HFFc6 (cell line): ENCODE measurements around the gene TGFA. TPM values are rescaled to one million over a fixed set of nuclear protein-coding genes. Genes with fewer than 3 reads are reported as not detected.
"Not testable (repeated sequence)": the region's sequence is repeated elsewhere in the genome, so short reads cannot be mapped to it uniquely, and the experiment has no call there.

Source experiments
- DNase-seq: peaks from one replicate; pipeline ENCODE4 v3.0.0-alpha.2; 2018
- H3K27ac Mint-ChIP-seq: 2 replicates; pipeline ENCODE4 v1.8.0; 2020; ENCODE audit warnings: mild to moderate bottlenecking, mixed read lengths
- H3K27me3 Mint-ChIP-seq: 2 replicates; pipeline ENCODE4 v1.8.0; 2021; ENCODE audit warnings: mild to moderate bottlenecking, moderate library complexity, mixed read lengths; ENCODE audit not compliant: insufficient read depth
- H3K36me3 Mint-ChIP-seq: 2 replicates; pipeline ENCODE4 v1.8.0; 2021; ENCODE audit warnings: low read depth, mixed read lengths
- H3K4me1 Mint-ChIP-seq: 2 replicates; pipeline ENCODE4 v1.8.0; 2020; ENCODE audit warnings: low read depth, mixed read lengths
- H3K4me3 Mint-ChIP-seq: 2 replicates; pipeline ENCODE4 v1.8.0; 2020; ENCODE audit warnings: mild to moderate bottlenecking, moderate library complexity, mixed read lengths
- H3K9me3 Mint-ChIP-seq: 2 replicates; pipeline ENCODE4 v1.8.0; 2020; ENCODE audit warnings: mild to moderate bottlenecking, mixed read lengths
- total RNA-seq, 6 experiments: library from RNA; stranded (reverse); fragmentation: NEBNext Ultra II Directional; extraction: Animal tissue kit (Norgen Biotek cat#: 25700); gene quantifications; 2 replicates in 1 of 6; 3 replicates in 5 of 6; pipeline ENCODE4 v1.2.3, GENCODE V29; 2021
- TF ChIP-seq, protein P1 (sequence below): fragments of 200-600 bp; sonication (generic); IDR thresholded peaks from 2 replicates; pipeline ENCODE4 v1.5.0; 2021; ENCODE audit warnings: antibody characterized with exemption, mild to moderate bottlenecking

TGFA gene
- total RNA-seq, 6 experiments from 2014 or later = 0.05 to 0.38 (median 0.26) TPM; not detected in 3

DNA sequence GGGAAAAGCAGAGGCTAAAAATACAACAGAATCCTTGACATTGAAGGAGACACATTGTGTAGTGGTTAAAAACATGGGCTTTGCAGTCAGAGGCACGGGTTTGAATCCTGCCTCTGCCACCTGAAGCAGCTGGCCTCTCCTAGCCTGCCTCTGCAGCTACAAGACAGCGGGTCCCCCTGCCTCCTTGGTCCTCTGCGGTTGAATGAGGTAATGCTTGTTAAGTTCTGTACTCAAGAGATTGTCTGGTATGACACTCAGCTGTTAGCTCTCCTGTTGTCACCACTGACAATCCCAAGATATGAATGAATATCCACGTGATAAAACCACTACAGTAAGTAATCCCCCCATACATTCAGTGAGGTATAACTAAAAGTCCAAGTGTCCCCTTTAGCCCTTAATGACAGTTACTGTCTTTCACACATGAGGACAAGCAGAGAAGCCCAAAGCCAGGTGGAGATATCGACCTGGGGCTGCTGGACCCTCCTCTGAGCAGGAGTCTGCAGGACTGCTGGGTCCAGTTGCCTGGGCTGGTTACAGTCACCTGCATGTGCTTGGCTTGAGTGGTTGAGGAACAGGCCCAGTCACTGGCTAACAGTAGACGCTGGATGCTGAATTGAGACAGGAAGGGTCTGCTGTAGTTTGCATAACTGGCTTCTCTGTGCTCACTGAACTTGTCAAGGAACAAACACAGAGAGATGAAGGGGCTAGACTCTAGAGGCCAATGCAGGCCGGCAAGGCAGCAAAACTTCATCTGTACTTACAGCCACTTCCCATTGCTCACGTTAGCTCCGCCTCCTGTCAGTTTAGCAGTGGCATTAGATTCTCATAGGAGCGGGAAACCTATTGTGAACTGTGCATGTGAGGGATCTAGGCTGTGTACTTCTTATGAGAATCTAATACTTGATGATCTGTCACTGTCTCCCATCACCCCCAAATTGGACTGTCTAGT lies 85.5 kb downstream of the TGFA start:
- no peak overlapping the region for H3K27ac Mint-ChIP-seq
- TF ChIP-seq, protein P1, sequence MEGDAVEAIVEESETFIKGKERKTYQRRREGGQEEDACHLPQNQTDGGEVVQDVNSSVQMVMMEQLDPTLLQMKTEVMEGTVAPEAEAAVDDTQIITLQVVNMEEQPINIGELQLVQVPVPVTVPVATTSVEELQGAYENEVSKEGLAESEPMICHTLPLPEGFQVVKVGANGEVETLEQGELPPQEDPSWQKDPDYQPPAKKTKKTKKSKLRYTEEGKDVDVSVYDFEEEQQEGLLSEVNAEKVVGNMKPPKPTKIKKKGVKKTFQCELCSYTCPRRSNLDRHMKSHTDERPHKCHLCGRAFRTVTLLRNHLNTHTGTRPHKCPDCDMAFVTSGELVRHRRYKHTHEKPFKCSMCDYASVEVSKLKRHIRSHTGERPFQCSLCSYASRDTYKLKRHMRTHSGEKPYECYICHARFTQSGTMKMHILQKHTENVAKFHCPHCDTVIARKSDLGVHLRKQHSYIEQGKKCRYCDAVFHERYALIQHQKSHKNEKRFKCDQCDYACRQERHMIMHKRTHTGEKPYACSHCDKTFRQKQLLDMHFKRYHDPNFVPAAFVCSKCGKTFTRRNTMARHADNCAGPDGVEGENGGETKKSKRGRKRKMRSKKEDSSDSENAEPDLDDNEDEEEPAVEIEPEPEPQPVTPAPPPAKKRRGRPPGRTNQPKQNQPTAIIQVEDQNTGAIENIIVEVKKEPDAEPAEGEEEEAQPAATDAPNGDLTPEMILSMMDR = no peak
- no peaks in the 10 kb centered on the region for H3K9me3 Mint-ChIP-seq
- peaks cover 18% of the 10 kb centered on the region for H3K27me3 Mint-ChIP-seq
- H3K4me3 Mint-ChIP-seq = no peak overlapping the region
- H3K4me1 Mint-ChIP-seq = no peaks in the 10 kb centered on the region
- no peaks in the 10 kb centered on the region for H3K36me3 Mint-ChIP-seq
- DNase-seq = no peak

DNA sequence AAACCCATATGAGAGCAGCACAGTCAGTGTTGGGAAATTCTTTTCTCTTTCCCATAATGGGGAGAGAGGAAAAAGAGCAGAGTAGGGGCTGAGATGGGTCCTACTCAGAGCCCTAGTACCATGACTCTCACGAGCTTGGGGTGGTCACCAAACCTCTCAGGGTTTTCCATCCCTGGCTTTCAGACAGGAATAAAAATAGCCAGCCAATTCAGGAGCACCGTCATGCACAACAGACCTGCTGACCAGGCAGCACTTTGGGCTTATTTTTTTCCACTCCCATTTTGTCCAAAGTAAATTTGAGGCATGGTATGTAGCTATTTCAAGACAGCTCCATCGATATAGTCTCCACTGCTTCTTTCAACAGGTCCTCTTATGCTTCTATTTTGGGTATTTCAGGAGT lies 86.4 kb downstream of the TGFA start:
- Mint-ChIP-seq H3K36me3 (no peaks in the 10 kb centered on the region), H3K27me3 (peaks cover 22% of the 10 kb centered on the region), H3K9me3 (no peaks in the 10 kb centered on the region), H3K4me3 (no peak overlapping the region), H3K27ac (no peak overlapping the region), H3K4me1 (no peaks in the 10 kb centered on the region)
- DNase-seq = no peak
- TF ChIP-seq, protein P1 = no peak

DNA sequence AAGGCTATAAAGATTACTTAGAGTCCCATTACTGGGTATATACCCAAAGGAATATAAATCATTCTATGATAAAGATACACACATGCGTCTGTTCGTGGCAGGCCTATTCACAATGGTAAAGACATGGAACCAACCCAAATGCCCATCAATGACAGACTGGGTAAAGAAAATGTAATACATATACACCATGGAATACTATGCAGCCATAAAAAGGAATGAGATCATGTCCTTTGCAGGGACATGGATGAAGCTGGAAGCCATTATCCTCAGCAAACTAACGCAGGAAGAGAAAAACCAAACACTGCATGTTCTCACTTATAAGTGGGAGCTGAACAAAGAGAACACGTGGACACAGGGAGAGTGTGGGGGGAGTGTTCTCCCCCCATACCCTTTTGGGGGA lies 87.0 kb downstream of the TGFA start:
- H3K4me1 Mint-ChIP-seq, H3K36me3 Mint-ChIP-seq, H3K4me3 Mint-ChIP-seq, H3K27ac Mint-ChIP-seq, DNase-seq, H3K9me3 Mint-ChIP-seq: not testable (repeated sequence)
- peaks cover 26% of the 10 kb centered on the region for H3K27me3 Mint-ChIP-seq

DNA sequence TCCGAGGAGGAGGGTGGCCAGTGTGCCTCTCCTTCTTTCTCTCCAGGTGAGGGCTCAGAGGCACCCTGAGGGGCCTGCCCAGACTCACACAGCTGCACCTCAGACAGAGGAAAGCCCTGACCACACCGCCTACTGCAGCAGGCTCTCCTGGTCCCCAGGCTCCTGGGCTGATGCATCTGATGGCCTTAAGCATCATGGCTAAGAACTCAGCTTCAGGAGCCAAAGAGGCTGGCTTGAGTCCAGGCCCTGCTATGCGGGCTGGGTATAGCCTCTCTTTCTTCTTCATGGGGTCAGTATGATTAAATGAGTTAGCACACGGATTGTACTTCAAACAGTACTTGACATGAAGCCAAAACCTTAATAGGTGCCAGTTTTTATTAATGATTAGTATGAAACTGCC lies 89.6 kb downstream of the TGFA start:
- Mint-ChIP-seq H3K9me3 (no peaks in the 10 kb centered on the region), H3K27ac (no peak overlapping the region), H3K4me1 (no peaks in the 10 kb centered on the region), H3K4me3 (no peak overlapping the region), H3K36me3 (no peaks in the 10 kb centered on the region), H3K27me3 (peaks cover 30% of the 10 kb centered on the region)
- TF ChIP-seq, protein P1 = no peak
- no peak for DNase-seq

DNA sequence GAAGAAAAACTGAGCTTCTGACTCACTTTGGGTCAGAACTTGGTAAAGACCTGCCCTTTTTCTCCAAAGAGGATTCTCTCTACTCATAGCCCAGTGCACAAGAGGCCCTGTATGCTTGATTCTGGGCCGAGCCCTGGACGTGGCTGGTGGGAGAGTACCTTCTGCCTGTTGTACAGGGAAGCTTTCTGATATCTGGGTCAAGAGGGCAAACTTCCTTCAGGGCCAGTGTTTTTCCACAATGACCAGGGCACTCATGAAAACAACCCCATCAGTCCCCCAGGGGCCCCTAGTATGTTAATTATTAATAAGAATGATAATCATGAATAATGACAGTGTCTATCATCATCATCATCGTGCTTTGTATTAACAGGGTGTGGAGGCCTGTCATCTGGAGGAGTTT lies 90.0 kb downstream of the TGFA start:
- DNase-seq = no peak
- no peaks in the 10 kb centered on the region for H3K36me3 Mint-ChIP-seq
- H3K27ac Mint-ChIP-seq = no peak overlapping the region
- no peaks in the 10 kb centered on the region for H3K9me3 Mint-ChIP-seq
- no peaks in the 10 kb centered on the region for H3K4me1 Mint-ChIP-seq
- peaks cover 34% of the 10 kb centered on the region for H3K27me3 Mint-ChIP-seq
- no peak overlapping the region for H3K4me3 Mint-ChIP-seq
- TF ChIP-seq, protein P1 = no peak
